GM12801 (cell line): ENCODE results near the gene PTAFR.

Source experiments
- TF ChIP-seq, protein P1 (sequence below): IDR thresholded peaks from one replicate; pipeline ENCODE4 v1.5.1; 2011; ENCODE audit warnings: control low read depth; ENCODE audit not compliant: insufficient read length; ENCODE audit errors: extremely low read depth

PTAFR gene

DNA sequence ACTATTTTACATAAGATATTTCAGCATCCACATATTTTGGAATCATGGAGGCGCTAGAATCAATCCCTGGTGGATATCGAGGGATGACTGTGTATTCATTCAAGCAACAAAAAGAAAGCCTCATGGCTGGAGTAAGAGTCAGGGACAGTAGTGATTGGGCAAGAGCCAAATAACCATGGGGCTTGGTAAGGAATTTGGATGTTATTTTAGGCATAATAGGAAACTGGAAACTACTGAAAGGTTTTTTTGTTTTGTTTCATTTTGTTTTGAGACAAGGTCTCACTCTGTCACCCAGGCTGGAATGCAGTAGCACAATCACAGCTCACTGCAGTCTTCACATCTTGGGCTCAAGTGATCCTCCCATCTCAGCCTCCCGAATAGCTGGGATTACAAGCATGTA lies 54.3 kb downstream of the PTAFR start:
- TF ChIP-seq, protein P1, sequence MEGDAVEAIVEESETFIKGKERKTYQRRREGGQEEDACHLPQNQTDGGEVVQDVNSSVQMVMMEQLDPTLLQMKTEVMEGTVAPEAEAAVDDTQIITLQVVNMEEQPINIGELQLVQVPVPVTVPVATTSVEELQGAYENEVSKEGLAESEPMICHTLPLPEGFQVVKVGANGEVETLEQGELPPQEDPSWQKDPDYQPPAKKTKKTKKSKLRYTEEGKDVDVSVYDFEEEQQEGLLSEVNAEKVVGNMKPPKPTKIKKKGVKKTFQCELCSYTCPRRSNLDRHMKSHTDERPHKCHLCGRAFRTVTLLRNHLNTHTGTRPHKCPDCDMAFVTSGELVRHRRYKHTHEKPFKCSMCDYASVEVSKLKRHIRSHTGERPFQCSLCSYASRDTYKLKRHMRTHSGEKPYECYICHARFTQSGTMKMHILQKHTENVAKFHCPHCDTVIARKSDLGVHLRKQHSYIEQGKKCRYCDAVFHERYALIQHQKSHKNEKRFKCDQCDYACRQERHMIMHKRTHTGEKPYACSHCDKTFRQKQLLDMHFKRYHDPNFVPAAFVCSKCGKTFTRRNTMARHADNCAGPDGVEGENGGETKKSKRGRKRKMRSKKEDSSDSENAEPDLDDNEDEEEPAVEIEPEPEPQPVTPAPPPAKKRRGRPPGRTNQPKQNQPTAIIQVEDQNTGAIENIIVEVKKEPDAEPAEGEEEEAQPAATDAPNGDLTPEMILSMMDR, result no peak

DNA sequence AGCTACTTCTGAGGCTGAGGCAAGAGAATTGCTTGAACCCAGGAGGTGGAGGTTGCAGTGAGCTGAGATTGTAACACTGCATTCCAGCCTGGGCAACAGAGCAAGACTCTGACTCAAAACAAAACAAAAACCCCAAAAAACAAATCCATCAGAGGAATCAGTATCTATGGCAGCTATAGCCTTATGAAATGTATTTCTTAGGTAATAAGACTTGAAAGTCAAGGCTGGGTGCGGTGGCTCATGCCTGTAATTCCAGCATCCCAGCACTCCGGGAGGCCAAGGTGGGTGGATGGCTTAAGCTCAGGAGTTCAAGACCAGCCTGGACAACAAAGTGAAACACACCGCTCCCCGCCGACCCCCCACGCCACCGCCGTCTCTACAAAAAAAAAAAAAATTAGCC lies 56.9 kb downstream of the PTAFR start:
- TF ChIP-seq, protein P1, result no peak

DNA sequence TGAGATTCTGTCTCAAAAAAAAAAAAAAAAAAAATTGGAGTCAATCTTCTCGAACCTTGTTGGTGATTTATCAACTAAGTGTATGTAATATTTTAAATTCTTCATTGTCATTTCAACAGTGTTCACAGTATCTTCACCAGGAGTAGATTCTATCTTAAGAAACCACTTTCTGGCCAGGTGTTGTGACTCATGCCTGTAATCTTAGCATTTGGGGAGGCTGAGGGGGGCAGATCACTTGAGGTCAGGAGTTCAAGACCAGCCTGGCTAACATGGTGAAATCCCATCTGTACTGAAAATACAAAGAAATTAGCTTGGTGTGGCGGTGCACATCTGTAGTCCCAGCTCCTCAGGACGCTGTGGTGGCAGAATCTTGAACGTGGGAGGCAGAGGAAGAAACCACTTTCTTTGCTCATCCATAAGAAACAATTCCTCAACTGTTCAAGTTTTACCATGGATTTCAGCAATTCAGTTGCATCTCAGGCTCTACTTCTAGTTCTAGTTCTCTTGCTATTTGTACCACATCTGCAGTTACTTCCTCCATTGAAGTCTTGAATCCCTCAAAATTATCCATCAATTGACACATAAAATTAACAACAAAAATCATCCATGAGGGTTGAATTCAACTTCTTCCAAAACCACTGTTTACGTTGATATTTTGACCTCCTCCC lies 57.7 kb downstream of the PTAFR start:
- TF ChIP-seq, protein P1, result no peak

DNA sequence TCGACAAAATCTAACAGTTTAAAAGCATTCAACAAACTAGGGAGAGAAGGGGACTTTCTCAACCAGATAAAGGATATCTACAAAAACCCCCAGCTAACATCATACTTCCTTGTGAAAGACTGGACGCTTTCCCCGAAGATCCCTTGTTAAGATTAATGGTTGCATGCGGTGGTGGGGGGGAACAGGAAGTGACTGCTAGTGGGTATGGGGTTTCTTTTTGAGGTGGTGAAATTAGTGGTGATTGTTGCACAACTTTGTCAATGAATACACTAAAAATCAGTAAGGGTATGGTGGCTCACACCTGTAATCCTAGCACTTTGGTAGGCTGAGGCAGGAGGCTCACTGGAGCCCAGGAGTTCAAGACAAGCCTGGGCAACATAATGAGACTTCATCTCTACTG lies 61.2 kb downstream of the PTAFR start:
- TF ChIP-seq, protein P1, result no peak

DNA sequence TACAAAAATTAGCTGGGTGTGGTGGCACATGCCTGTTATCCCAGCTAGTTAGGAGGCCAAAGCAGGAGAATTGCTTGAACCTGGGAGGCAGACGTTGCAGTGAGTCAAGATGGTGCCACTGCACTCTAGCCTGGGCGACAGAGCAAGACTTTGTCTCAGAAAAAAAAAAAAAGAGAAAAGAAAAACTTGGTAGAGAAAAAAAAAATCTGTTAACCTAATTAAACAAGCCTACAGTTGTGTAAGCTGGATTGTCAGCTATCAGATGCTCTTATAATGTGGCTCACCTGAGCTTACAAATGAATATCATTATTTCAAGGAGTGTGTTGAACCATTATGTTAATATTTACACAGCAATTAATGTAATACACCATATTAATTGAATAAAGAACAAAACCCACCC lies 61.6 kb downstream of the PTAFR start:
- TF ChIP-seq, protein P1, result no peak

DNA sequence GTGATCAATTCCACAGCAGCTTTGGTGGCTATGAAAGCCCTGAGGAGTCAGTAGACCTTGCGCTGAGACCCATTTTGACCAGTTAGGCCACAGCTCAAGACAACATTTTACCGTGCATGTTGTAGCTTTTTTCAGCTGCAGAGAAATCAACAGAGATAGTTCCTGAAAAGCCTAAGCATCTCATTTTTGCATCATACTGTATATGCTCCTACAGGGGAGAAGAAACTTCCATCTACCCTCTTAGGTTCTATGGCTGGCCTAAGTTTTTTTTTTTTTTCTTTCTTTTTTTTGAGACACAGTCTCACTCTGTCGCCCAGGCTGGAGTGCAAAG lies 63.3 kb downstream of the PTAFR start:
- TF ChIP-seq, protein P1, result no peak

DNA sequence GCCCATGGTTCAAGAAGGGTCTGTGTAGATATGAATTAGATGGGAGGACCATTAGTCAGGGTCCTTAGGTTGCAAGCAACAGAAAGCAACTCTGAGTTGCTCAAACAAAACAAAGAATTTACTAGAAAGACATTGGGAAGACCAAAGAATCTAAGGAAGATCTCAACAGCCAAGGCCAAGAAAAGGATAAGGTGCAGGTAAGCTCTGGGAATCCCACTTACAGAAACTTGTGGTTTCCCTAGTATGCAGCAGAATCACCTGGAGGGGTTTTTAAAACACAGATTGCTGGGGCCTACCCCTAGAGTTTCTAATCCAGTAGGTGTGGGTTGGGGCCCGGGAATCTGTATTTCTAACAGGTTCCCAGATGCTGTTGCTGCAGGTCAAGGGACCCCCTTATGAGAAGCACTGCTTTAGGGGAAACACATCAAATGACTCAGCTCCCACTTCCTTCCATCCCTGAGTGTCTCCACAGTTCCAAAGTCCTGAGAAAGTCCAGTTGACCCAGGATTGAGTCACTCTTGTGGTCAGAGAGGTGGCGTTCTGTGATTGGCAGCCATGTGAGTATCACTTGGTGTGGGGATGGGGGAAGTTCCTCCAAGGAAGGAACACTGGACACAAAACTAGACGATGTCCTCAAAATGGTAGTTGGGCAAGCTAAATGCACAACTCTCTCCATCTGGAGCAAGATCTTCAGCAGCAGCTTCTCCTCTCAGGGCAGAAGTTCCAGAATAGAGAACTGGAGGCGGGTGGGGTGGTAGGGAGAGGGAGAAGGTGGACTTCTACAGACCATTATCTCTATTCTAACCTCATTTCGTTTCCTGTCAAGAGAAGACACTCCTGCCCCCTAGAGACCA lies 63.9 kb downstream of the PTAFR start:
- TF ChIP-seq, protein P1, result no peak
